Liver (tissue), 3 donors: ENCODE results near the gene DCC.

Experiments
- CTCF ChIP-seq: fragments of 150-350 bp; IDR thresholded peaks from 2 replicates; pipeline ENCODE4 v1.5.1; 2017; ENCODE audit warnings: improper control_type of control experiment, low read depth, low read length; ENCODE audit not compliant: missing input control
- HNF4A ChIP-seq, 2 donors: conservative IDR thresholded peaks; 2 replicates each; pipeline ENCODE4 v1.6.1; 2016; ENCODE audit warnings: antibody characterized with exemption in 2 of 2, mild to moderate bottlenecking in 2 of 2
- MAX ChIP-seq: IDR thresholded peaks from 2 replicates; pipeline ENCODE4 v1.6.1; 2016; ENCODE audit warnings: antibody characterized with exemption
- RXRA ChIP-seq, 2 donors: IDR thresholded peaks; 2 replicates each; pipeline ENCODE4 v1.6.1; 2017 to 2018; ENCODE audit warnings: antibody characterized with exemption in 2 of 2, mild to moderate bottlenecking in 1 of 2
- YY1 ChIP-seq: IDR thresholded peaks from 2 replicates; pipeline ENCODE4 v1.6.1; 2016; ENCODE audit warnings: antibody characterized with exemption, mild to moderate bottlenecking
- TF ChIP-seq, protein P1 (sequence below): IDR thresholded peaks from 2 replicates; pipeline ENCODE4 v1.6.1; 2016; ENCODE audit warnings: antibody characterized with exemption
- donor health status: healthy.
- donor health status: healthy.

- TF ChIP-seq RXRA (IDR thresholded peaks at IDR 0.05) (no peak), MAX (no peak), CTCF (no peak), HNF4A (conservative IDR thresholded peaks at IDR 0.05) (no peak), YY1 (no peak)
- TF ChIP-seq, protein P1, sequence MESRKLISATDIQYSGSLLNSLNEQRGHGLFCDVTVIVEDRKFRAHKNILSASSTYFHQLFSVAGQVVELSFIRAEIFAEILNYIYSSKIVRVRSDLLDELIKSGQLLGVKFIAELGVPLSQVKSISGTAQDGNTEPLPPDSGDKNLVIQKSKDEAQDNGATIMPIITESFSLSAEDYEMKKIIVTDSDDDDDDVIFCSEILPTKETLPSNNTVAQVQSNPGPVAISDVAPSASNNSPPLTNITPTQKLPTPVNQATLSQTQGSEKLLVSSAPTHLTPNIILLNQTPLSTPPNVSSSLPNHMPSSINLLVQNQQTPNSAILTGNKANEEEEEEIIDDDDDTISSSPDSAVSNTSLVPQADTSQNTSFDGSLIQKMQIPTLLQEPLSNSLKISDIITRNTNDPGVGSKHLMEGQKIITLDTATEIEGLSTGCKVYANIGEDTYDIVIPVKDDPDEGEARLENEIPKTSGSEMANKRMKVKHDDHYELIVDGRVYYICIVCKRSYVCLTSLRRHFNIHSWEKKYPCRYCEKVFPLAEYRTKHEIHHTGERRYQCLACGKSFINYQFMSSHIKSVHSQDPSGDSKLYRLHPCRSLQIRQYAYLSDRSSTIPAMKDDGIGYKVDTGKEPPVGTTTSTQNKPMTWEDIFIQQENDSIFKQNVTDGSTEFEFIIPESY, result no peak
Measured at GRCh38 chr18:52992041-52992440, 652.0 kb downstream of the DCC start.
